WTC11 (cell line): ENCODE measurements around the gene CGGBP1. TPM values are rescaled to one million over a fixed set of nuclear protein-coding genes. Genes with fewer than 3 reads are reported as not detected.

Experiments
- ATAC-seq: fragments of 200-7000 bp; cut with Tn5 transposase; 2 replicates; pipeline ENCODE4 v1.10.0; 2021; ENCODE audit warnings: mild to moderate bottlenecking, moderate library complexity
- CTCF ChIA-PET: fragments of 300-600 bp; sonication (Branson Sonifier 250); formaldehyde crosslinking; loops from one replicate; lab custom pipeline; 2021; ENCODE audit warnings: antibody characterized with exemption; lab: Charles Lee
- POLR2A ChIA-PET: fragments of 350-600 bp; sonication (Branson Sonifier 250); formaldehyde crosslinking; loops from one replicate; lab custom pipeline; 2021; ENCODE audit warnings: antibody characterized with exemption; lab: Charles Lee
- DNase-seq: peaks from one replicate; pipeline ENCODE4 v3.0.0; 2021; ENCODE audit warnings: low spot score
- H3K27ac Mint-ChIP-seq: 2 replicates; pipeline ENCODE4 v1.8.0; 2021; ENCODE audit warnings: mixed read lengths
- H3K27me3 Mint-ChIP-seq: 2 replicates; pipeline ENCODE4 v1.8.0; 2021; ENCODE audit warnings: low read depth, mild to moderate bottlenecking, moderate library complexity, mixed read lengths
- H3K36me3 Mint-ChIP-seq: 2 replicates; pipeline ENCODE4 v1.8.0; 2021; ENCODE audit warnings: mixed read lengths
- H3K4me1 Mint-ChIP-seq: 2 replicates; pipeline ENCODE4 v1.8.0; 2022; ENCODE audit warnings: mixed read lengths
- H3K4me3 Mint-ChIP-seq: 2 replicates; pipeline ENCODE4 v1.8.0; 2021; ENCODE audit warnings: mild to moderate bottlenecking, moderate library complexity, mixed read lengths
- H3K9me3 Mint-ChIP-seq: 2 replicates; pipeline ENCODE4 v1.8.0; 2021; ENCODE audit warnings: mixed read lengths
- CBFB ChIP-seq: sonication (generic); formaldehyde crosslinking; IDR thresholded peaks from 2 replicates; pipeline ENCODE4 v1.8.1; 2022; ENCODE audit warnings: mild to moderate bottlenecking, low read depth, missing genetic modification reagents
- ELF4 ChIP-seq: sonication (generic); formaldehyde crosslinking; IDR thresholded peaks from 2 replicates; pipeline ENCODE4 v1.8.1; 2022; ENCODE audit warnings: low read depth, mild to moderate bottlenecking, moderate library complexity, missing genetic modification reagents
- GABPB1 ChIP-seq: sonication (generic); formaldehyde crosslinking; IDR thresholded peaks from 2 replicates; pipeline ENCODE4 v1.8.1; 2023; ENCODE audit warnings: mild to moderate bottlenecking, missing genetic modification reagents
- MYBL2 ChIP-seq: sonication (generic); formaldehyde crosslinking; IDR thresholded peaks from 2 replicates; pipeline ENCODE4 v1.8.1; 2023; ENCODE audit warnings: mild to moderate bottlenecking, moderate library complexity, missing genetic modification reagents
- NFE2L1 ChIP-seq: sonication (generic); formaldehyde crosslinking; IDR thresholded peaks from 2 replicates; pipeline ENCODE4 v1.8.1; 2023; ENCODE audit warnings: missing genetic modification reagents
- NR1H2 ChIP-seq: sonication (generic); formaldehyde crosslinking; IDR thresholded peaks from 2 replicates; pipeline ENCODE4 v1.9.0; 2021; ENCODE audit warnings: mild to moderate bottlenecking, moderate library complexity, missing genetic modification reagents
- RORB ChIP-seq: fragments of 250-450 bp; sonication (Bioruptor Pico); IDR thresholded peaks from 2 replicates; pipeline ENCODE4 v1.9.0; 2021; ENCODE audit warnings: mild to moderate bottlenecking
- TCF7 ChIP-seq: sonication (generic); formaldehyde crosslinking; IDR thresholded peaks from 2 replicates; pipeline ENCODE4 v1.8.0; 2022; ENCODE audit warnings: mild to moderate bottlenecking, low read depth, missing genetic modification reagents, moderate library complexity
- TEAD1 ChIP-seq: sonication (generic); formaldehyde crosslinking; IDR thresholded peaks from 2 replicates; pipeline ENCODE4 v1.8.0; 2022; ENCODE audit warnings: mild to moderate bottlenecking, missing genetic modification reagents
- ZBTB21 ChIP-seq: sonication (generic); formaldehyde crosslinking; IDR thresholded peaks from 2 replicates; pipeline ENCODE4 v1.8.1; 2023; ENCODE audit warnings: mild to moderate bottlenecking, missing genetic modification reagents, borderline replicate concordance
- ZNF416 ChIP-seq: fragments of 250-450 bp; sonication (Bioruptor Pico); IDR thresholded peaks from 2 replicates; pipeline ENCODE4 v1.9.0; 2021; ENCODE audit warnings: mild to moderate bottlenecking, inconsistent platforms
- ZNF671 ChIP-seq: fragments of 250-450 bp; sonication (Bioruptor Pico); IDR thresholded peaks from 2 replicates; pipeline ENCODE4 v1.8.0; 2021; ENCODE audit warnings: mild to moderate bottlenecking
- total RNA-seq: library from RNA; stranded (reverse); gene quantifications from 3 replicates; pipeline ENCODE4 v1.2.3, GENCODE V29; 2021
- TF ChIP-seq, protein P1 (sequence below): sonication (generic); formaldehyde crosslinking; IDR thresholded peaks from 2 replicates; pipeline ENCODE4 v1.8.0; 2022; ENCODE audit warnings: mild to moderate bottlenecking, missing genetic modification reagents
- TF ChIP-seq, protein P2 (sequence below): fragments of 250-450 bp; sonication (Bioruptor Pico); IDR thresholded peaks from 2 replicates; pipeline ENCODE4 v1.9.0; 2021; ENCODE audit warnings: mild to moderate bottlenecking
- TF ChIP-seq, protein P3 (sequence below): sonication (generic); formaldehyde crosslinking; IDR thresholded peaks from 2 replicates; pipeline ENCODE4 v1.8.0; 2023; ENCODE audit warnings: missing genetic modification reagents, mild to moderate bottlenecking, borderline replicate concordance
- TF ChIP-seq, protein P4 (sequence below): sonication (generic); formaldehyde crosslinking; conservative IDR thresholded peaks from 2 replicates; pipeline ENCODE4 v1.8.1; 2023; ENCODE audit warnings: mild to moderate bottlenecking, low read depth, missing genetic modification reagents, moderate library complexity
- TF ChIP-seq, protein P5 (sequence below): sonication (generic); formaldehyde crosslinking; IDR thresholded peaks from 2 replicates; pipeline ENCODE4 v1.8.1; 2022; ENCODE audit warnings: mild to moderate bottlenecking, missing genetic modification reagents, moderate library complexity, borderline replicate concordance
- TF ChIP-seq, protein P6 (sequence below): sonication (generic); formaldehyde crosslinking; IDR thresholded peaks from 2 replicates; pipeline ENCODE4 v1.8.1; 2022; ENCODE audit warnings: low read depth, missing genetic modification reagents, borderline replicate concordance

CGGBP1 gene
- total RNA-seq, 1 experiment from 2014 or later: 57.6 TPM

DNA sequence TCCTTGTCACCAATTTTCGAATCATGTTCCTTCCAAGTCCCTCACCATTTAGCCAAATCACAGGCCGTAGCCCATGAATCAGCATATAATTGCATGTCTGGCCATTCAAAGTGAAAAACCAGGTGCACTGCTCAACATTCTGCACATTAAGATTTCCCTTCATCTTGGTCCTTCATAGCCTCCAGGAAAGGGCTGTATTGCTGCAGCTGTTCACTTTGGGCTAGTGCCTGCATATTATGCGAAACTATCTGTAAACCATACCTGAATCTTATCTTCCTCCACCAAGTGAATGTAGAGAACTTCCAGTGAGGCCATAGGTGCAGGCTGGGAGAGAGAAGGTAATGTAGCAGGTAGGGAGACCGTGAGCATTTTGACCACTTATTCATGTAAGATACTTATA is 18.3 kb downstream of the CGGBP1 start:
- Mint-ChIP-seq H3K27ac (no peak overlapping the region), H3K27me3 (no peaks in the 10 kb centered on the region), H3K9me3 (peaks cover 3% of the 10 kb centered on the region; the same call in 1 of the 2 replicates), H3K36me3 (no peaks in the 10 kb centered on the region), H3K4me1 (no peaks in the 10 kb centered on the region), H3K4me3 (no peak overlapping the region)
- ATAC-seq (no peak), DNase-seq (no peak)
- POLR2A ChIA-PET: interaction anchor here (0.5 kb wide), 1 partner anchor 9 kb away, joined by 3 read pairs; no protein-coding TSS in a partner anchor
- TF ChIP-seq GABPB1 (CRISPR knock-in tag) (no peak), TEAD1 (no peak), ZNF416 (CRISPR knock-in tag) (no peak), TCF7 (CRISPR knock-in tag) (no peak), MYBL2 (CRISPR knock-in tag) (no peak), ZBTB21 (CRISPR knock-in tag) (no peak), RORB (CRISPR knock-in tag) (no peak), ZNF671 (CRISPR knock-in tag) (no peak), ELF4 (CRISPR knock-in tag) (no peak)
- TF ChIP-seq, protein P1, sequence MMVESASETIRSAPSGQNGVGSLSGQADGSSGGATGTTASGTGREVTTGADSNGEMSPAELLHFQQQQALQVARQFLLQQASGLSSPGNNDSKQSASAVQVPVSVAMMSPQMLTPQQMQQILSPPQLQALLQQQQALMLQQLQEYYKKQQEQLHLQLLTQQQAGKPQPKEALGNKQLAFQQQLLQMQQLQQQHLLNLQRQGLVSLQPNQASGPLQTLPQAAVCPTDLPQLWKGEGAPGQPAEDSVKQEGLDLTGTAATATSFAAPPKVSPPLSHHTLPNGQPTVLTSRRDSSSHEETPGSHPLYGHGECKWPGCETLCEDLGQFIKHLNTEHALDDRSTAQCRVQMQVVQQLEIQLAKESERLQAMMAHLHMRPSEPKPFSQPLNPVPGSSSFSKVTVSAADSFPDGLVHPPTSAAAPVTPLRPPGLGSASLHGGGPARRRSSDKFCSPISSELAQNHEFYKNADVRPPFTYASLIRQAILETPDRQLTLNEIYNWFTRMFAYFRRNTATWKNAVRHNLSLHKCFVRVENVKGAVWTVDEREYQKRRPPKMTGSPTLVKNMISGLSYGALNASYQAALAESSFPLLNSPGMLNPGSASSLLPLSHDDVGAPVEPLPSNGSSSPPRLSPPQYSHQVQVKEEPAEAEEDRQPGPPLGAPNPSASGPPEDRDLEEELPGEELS (CRISPR knock-in tag): no peak
- TF ChIP-seq, protein P2, sequence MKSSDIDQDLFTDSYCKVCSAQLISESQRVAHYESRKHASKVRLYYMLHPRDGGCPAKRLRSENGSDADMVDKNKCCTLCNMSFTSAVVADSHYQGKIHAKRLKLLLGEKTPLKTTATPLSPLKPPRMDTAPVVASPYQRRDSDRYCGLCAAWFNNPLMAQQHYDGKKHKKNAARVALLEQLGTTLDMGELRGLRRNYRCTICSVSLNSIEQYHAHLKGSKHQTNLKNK (CRISPR knock-in tag): no peak
- TF ChIP-seq, protein P3, sequence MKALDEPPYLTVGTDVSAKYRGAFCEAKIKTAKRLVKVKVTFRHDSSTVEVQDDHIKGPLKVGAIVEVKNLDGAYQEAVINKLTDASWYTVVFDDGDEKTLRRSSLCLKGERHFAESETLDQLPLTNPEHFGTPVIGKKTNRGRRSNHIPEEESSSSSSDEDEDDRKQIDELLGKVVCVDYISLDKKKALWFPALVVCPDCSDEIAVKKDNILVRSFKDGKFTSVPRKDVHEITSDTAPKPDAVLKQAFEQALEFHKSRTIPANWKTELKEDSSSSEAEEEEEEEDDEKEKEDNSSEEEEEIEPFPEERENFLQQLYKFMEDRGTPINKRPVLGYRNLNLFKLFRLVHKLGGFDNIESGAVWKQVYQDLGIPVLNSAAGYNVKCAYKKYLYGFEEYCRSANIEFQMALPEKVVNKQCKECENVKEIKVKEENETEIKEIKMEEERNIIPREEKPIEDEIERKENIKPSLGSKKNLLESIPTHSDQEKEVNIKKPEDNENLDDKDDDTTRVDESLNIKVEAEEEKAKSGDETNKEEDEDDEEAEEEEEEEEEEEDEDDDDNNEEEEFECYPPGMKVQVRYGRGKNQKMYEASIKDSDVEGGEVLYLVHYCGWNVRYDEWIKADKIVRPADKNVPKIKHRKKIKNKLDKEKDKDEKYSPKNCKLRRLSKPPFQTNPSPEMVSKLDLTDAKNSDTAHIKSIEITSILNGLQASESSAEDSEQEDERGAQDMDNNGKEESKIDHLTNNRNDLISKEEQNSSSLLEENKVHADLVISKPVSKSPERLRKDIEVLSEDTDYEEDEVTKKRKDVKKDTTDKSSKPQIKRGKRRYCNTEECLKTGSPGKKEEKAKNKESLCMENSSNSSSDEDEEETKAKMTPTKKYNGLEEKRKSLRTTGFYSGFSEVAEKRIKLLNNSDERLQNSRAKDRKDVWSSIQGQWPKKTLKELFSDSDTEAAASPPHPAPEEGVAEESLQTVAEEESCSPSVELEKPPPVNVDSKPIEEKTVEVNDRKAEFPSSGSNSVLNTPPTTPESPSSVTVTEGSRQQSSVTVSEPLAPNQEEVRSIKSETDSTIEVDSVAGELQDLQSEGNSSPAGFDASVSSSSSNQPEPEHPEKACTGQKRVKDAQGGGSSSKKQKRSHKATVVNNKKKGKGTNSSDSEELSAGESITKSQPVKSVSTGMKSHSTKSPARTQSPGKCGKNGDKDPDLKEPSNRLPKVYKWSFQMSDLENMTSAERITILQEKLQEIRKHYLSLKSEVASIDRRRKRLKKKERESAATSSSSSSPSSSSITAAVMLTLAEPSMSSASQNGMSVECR (CRISPR knock-in tag): no peak
- TF ChIP-seq, protein P4, sequence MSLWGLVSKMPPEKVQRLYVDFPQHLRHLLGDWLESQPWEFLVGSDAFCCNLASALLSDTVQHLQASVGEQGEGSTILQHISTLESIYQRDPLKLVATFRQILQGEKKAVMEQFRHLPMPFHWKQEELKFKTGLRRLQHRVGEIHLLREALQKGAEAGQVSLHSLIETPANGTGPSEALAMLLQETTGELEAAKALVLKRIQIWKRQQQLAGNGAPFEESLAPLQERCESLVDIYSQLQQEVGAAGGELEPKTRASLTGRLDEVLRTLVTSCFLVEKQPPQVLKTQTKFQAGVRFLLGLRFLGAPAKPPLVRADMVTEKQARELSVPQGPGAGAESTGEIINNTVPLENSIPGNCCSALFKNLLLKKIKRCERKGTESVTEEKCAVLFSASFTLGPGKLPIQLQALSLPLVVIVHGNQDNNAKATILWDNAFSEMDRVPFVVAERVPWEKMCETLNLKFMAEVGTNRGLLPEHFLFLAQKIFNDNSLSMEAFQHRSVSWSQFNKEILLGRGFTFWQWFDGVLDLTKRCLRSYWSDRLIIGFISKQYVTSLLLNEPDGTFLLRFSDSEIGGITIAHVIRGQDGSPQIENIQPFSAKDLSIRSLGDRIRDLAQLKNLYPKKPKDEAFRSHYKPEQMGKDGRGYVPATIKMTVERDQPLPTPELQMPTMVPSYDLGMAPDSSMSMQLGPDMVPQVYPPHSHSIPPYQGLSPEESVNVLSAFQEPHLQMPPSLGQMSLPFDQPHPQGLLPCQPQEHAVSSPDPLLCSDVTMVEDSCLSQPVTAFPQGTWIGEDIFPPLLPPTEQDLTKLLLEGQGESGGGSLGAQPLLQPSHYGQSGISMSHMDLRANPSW (CRISPR knock-in tag): no peak
- TF ChIP-seq, protein P5, sequence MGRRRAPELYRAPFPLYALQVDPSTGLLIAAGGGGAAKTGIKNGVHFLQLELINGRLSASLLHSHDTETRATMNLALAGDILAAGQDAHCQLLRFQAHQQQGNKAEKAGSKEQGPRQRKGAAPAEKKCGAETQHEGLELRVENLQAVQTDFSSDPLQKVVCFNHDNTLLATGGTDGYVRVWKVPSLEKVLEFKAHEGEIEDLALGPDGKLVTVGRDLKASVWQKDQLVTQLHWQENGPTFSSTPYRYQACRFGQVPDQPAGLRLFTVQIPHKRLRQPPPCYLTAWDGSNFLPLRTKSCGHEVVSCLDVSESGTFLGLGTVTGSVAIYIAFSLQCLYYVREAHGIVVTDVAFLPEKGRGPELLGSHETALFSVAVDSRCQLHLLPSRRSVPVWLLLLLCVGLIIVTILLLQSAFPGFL (CRISPR knock-in tag): no peak
- TF ChIP-seq, all 79 proteins: peak for 0
- CTCF ChIA-PET: no interaction called here

DNA sequence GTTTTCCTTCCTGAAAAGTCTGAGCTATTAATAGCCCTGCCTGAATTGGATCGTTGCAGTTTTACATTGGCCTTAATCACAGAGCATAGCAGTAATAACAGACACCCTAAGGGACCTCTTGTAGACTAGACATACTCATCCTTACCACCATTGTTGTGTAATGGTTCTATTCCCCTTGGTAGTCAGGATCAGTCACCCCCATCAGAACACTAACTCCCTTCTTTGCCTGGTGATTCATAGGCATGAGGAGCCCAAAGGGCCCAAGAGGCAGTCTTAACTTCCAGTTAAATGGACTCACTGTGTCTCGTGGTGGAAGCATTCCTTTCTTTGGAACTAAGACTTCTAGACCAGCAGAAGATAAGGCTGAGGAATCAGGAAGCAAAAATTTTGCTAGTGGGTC is 20.2 kb downstream of the CGGBP1 start:
- POLR2A ChIA-PET: no interaction called here
- no peaks in the 10 kb centered on the region for H3K27me3 Mint-ChIP-seq
- no peak overlapping the region for H3K4me3 Mint-ChIP-seq
- ATAC-seq: no peak
- DNase-seq: no peak
- CTCF ChIA-PET: no interaction called here
- H3K9me3 Mint-ChIP-seq: peaks cover 3% of the 10 kb centered on the region; the same call in 1 of the 2 replicates
- no peaks in the 10 kb centered on the region for H3K4me1 Mint-ChIP-seq
- H3K27ac Mint-ChIP-seq: no peak overlapping the region
- H3K36me3 Mint-ChIP-seq: no peaks in the 10 kb centered on the region
- TF ChIP-seq, protein P5 (CRISPR knock-in tag): no peak
- TF ChIP-seq NR1H2 (CRISPR knock-in tag) (no peak), CBFB (no peak), ZBTB21 (CRISPR knock-in tag) (no peak), TEAD1 (no peak), NFE2L1 (no peak)
- TF ChIP-seq, protein P6, sequence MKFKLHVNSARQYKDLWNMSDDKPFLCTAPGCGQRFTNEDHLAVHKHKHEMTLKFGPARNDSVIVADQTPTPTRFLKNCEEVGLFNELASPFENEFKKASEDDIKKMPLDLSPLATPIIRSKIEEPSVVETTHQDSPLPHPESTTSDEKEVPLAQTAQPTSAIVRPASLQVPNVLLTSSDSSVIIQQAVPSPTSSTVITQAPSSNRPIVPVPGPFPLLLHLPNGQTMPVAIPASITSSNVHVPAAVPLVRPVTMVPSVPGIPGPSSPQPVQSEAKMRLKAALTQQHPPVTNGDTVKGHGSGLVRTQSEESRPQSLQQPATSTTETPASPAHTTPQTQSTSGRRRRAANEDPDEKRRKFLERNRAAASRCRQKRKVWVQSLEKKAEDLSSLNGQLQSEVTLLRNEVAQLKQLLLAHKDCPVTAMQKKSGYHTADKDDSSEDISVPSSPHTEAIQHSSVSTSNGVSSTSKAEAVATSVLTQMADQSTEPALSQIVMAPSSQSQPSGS (CRISPR knock-in tag): no peak
